H1 (cell line): Measurements from ENCODE around the gene BRMS1. TPM values are rescaled to one million over a fixed set of nuclear protein-coding genes. Genes with fewer than 3 reads are reported as not detected.
A peak's percentile ranks its signal among the peaks of the same experiment; 100 is the strongest.

ENCODE experiments used
- CTCF ChIA-PET: fragments of 300-600 bp; sonication (Branson Sonifier 250); formaldehyde crosslinking; loops from one replicate; lab custom pipeline; 2021; ENCODE audit not compliant: partially characterized antibody; lab: Charles Lee
- POLR2A ChIA-PET: fragments of 300-600 bp; sonication (Branson Sonifier 250); formaldehyde crosslinking; loops from one replicate; lab custom pipeline; 2021; ENCODE audit warnings: inconsistent platforms; ENCODE audit not compliant: partially characterized antibody; lab: Charles Lee
- DNase-seq, 2 experiments: peaks; one replicate each; pipeline versions ENCODE4 v3.0.0 to v3.0.0-alpha.2; 2010 to 2022; ENCODE audit warnings: low spot score in 2 of 2, low read depth in 1 of 2, mixed read lengths in 1 of 2
- FAIRE-seq: peaks from 2 replicates; lab custom pipeline; 2011; peaks lifted over from hg19 to GRCh38; lab: Jason Lieb, UNC
- H2AFZ ChIP-seq: 2 replicates; pipeline ENCODE4 v1.8.1; 2012; ENCODE audit warnings: low read length, inconsistent platforms
- H2AK5ac ChIP-seq: 2 replicates; pipeline ENCODE4 v1.6.1; 2013; ENCODE audit warnings: low read depth, low read length
- H2BK120ac ChIP-seq: replicated peaks from 2 replicates; pipeline ENCODE3; 2013; ENCODE audit warnings: low read depth, low read length, inconsistent platforms
- H2BK12ac ChIP-seq: 2 replicates; pipeline ENCODE4 v1.6.1; 2013; ENCODE audit warnings: low read depth, low read length
- H2BK15ac ChIP-seq: 2 replicates; pipeline ENCODE4 v1.6.1; 2013; ENCODE audit warnings: low read length
- H2BK20ac ChIP-seq: 2 replicates; pipeline ENCODE4 v1.6.1; 2013; ENCODE audit warnings: low read length
- H2BK5ac ChIP-seq: 2 replicates; pipeline ENCODE4 v1.6.1; 2013; ENCODE audit warnings: low read depth, low read length
- H3K14ac ChIP-seq: 2 replicates; pipeline ENCODE4 v1.6.1; 2013; ENCODE audit warnings: inconsistent platforms; ENCODE audit not compliant: insufficient read length
- H3K18ac ChIP-seq: 2 replicates; pipeline ENCODE4 v1.6.1; 2013; ENCODE audit warnings: low read length; ENCODE audit errors: extremely low read depth
- H3K23ac ChIP-seq: 2 replicates; pipeline ENCODE4 v1.6.1; 2013; ENCODE audit warnings: inconsistent platforms; ENCODE audit not compliant: insufficient read length
- H3K23me2 ChIP-seq: 2 replicates; pipeline ENCODE4 v1.6.1; 2013; ENCODE audit warnings: low read depth, low read length
- H3K27ac ChIP-seq: 2 replicates; pipeline ENCODE4 v1.6.1; 2011; ENCODE audit warnings: low read depth, low read length, inconsistent platforms
- H3K27me3 ChIP-seq, 4 experiments: replicated peaks in 1 of 4; 1 replicate in 1 of 4; 2 replicates in 3 of 4; pipeline versions ENCODE4 v1.6.1 to v1.8.1; 2011 to 2013; ENCODE audit warnings: low read length in 3 of 4, mild to moderate bottlenecking in 3 of 4, inconsistent platforms in 2 of 4, mixed read lengths in 2 of 4, moderate library complexity in 1 of 4; ENCODE audit not compliant: control insufficient read depth in 3 of 4, insufficient read depth in 3 of 4; ENCODE audit errors: extremely low read depth in 1 of 4
- H3K36me3 ChIP-seq, 4 experiments: 2 replicates each; pipeline versions ENCODE4 v1.6.1 to v1.8.1; 2011 to 2013; ENCODE audit warnings: mild to moderate bottlenecking in 4 of 4, low read length in 3 of 4, moderate library complexity in 2 of 4, control low read depth in 1 of 4, inconsistent platforms in 1 of 4; ENCODE audit not compliant: insufficient read depth in 4 of 4, control insufficient read depth in 2 of 4
- H3K4ac ChIP-seq: replicated peaks from 2 replicates; pipeline ENCODE3; 2013; ENCODE audit warnings: low read length, low read depth, mixed read lengths, inconsistent platforms; ENCODE audit not compliant: insufficient read length
- H3K4me1 ChIP-seq, 4 experiments: replicated peaks in 1 of 4; 1 replicate in 1 of 4; 2 replicates in 3 of 4; pipeline versions ENCODE4 v1.6.1 to v1.8.1; 2011 to 2013; ENCODE audit warnings: low read length in 3 of 4, inconsistent platforms in 2 of 4, mixed read lengths in 1 of 4; ENCODE audit not compliant: insufficient read depth in 4 of 4, control insufficient read depth in 3 of 4
- H3K4me2 ChIP-seq, 2 experiments: 2 replicates each; pipeline versions ENCODE4 v1.6.1 to v1.8.1; 2011 to 2013; ENCODE audit warnings: low read depth in 2 of 2, low read length in 2 of 2, control low read depth in 1 of 2, inconsistent platforms in 1 of 2, mild to moderate bottlenecking in 1 of 2; ENCODE audit not compliant: insufficient read depth in 1 of 2
- H3K4me3 ChIP-seq, 4 experiments: fragments of 200-600, 300-600 bp in 1 of 4; sonication (generic), shearing (Covaris generic), sonication (Bioruptor Twin) in 1 of 4; 2 replicates each; pipeline versions ENCODE4 v1.5.1 to v1.8.1; 2011 to 2016; ENCODE audit warnings: low read length in 4 of 4, low read depth in 3 of 4, control low read depth in 2 of 4, inconsistent platforms in 2 of 4, mild to moderate bottlenecking in 2 of 4, mixed read lengths in 1 of 4, moderate library complexity in 1 of 4; ENCODE audit not compliant: insufficient read depth in 2 of 4; ENCODE audit errors: extremely low read depth in 1 of 4
- H3K56ac ChIP-seq: replicated peaks from 2 replicates; pipeline ENCODE3; 2013; ENCODE audit warnings: low read depth, mild to moderate bottlenecking, mixed read lengths, low read length, inconsistent platforms; ENCODE audit not compliant: insufficient read length
- H3K79me1 ChIP-seq: 2 replicates; pipeline ENCODE4 v1.6.1; 2013; ENCODE audit warnings: low read depth, low read length, control low read depth
- H3K79me2 ChIP-seq, 2 experiments: 2 replicates each; pipeline versions ENCODE4 v1.6.1 to v1.8.1; 2012 to 2013; ENCODE audit warnings: low read length in 2 of 2, mild to moderate bottlenecking in 2 of 2, inconsistent platforms in 1 of 2; ENCODE audit not compliant: insufficient read depth in 2 of 2, control insufficient read depth in 1 of 2
- H3K9ac ChIP-seq, 4 experiments: replicated peaks in 1 of 4; 1 replicate in 1 of 4; 2 replicates in 3 of 4; pipeline versions ENCODE4 v1.6.1 to v1.8.1; 2011 to 2013; ENCODE audit warnings: low read depth in 3 of 4, low read length in 3 of 4, control low read depth in 2 of 4, mild to moderate bottlenecking in 2 of 4, moderate library complexity in 2 of 4, inconsistent platforms in 1 of 4; ENCODE audit errors: extremely low read depth in 1 of 4
- H3K9me3 ChIP-seq, 2 experiments: 2 replicates each; pipeline versions ENCODE4 v1.6.1 to v1.8.1; 2012 to 2013; ENCODE audit warnings: mild to moderate bottlenecking in 2 of 2, moderate library complexity in 2 of 2, control low read depth in 1 of 2, inconsistent platforms in 1 of 2, low read depth in 1 of 2, low read length in 1 of 2, mixed read lengths in 1 of 2; ENCODE audit not compliant: insufficient read depth in 2 of 2
- H4K20me1 ChIP-seq, 2 experiments: replicated peaks in 1 of 2; 2 replicates each; pipeline versions ENCODE3 to v1.8.1; 2011 to 2013; ENCODE audit warnings: inconsistent platforms in 2 of 2, low read length in 2 of 2, mild to moderate bottlenecking in 1 of 2; ENCODE audit not compliant: insufficient read depth in 2 of 2, control insufficient read depth in 1 of 2
- H4K5ac ChIP-seq: 2 replicates; pipeline ENCODE4 v1.6.1; 2013; ENCODE audit warnings: low read length, low read depth, mixed read lengths, inconsistent platforms; ENCODE audit not compliant: insufficient read length
- H4K8ac ChIP-seq: 2 replicates; pipeline ENCODE4 v1.8.0; 2013; ENCODE audit warnings: mild to moderate bottlenecking, moderate library complexity, low read length, inconsistent platforms; ENCODE audit not compliant: insufficient read depth; ENCODE audit errors: extremely low read depth
- H4K91ac ChIP-seq: replicated peaks from 2 replicates; pipeline ENCODE3; 2013; ENCODE audit warnings: low read length, mixed read lengths, inconsistent platforms; ENCODE audit not compliant: insufficient read length
- CTCF ChIP-seq, 3 experiments: IDR thresholded peaks; 1 replicate in 2 of 3; 2 replicates in 1 of 3; pipeline versions ENCODE4 v1.5.1 to v1.6.1; 2011; ENCODE audit warnings: low read length in 3 of 3, mild to moderate bottlenecking in 3 of 3, inconsistent platforms in 2 of 3, low read depth in 1 of 3, moderate library complexity in 1 of 3; ENCODE audit not compliant: insufficient read depth in 1 of 3; ENCODE audit errors: control extremely low read depth in 1 of 3
- GABPA ChIP-seq: IDR thresholded peaks from 2 replicates; pipeline ENCODE4 v1.6.1; 2011; ENCODE audit warnings: mild to moderate bottlenecking, low read length, moderate library complexity, borderline replicate concordance; ENCODE audit not compliant: insufficient read depth
- HDAC6 ChIP-seq: IDR thresholded peaks from one replicate; pipeline ENCODE4 v1.7.1; 2012; ENCODE audit warnings: low read depth, mild to moderate bottlenecking, inconsistent platforms, low read length, moderate library complexity
- KDM1A ChIP-seq: fragments of 200-600, 300-600 bp; sonication (generic); IDR thresholded peaks from 2 replicates; pipeline ENCODE4 v1.7.1; 2016; ENCODE audit warnings: mild to moderate bottlenecking, low read length, borderline replicate concordance
- NRF1 ChIP-seq: IDR thresholded peaks from 2 replicates; pipeline ENCODE4 v1.6.1; 2011; ENCODE audit warnings: mild to moderate bottlenecking, low read depth, low read length, improper control_type of control experiment
- POLR2AphosphoS5 ChIP-seq: IDR thresholded peaks from 2 replicates; pipeline ENCODE4 v1.6.1; 2011; ENCODE audit warnings: low read depth, low read length
- USF2 ChIP-seq: IDR thresholded peaks from 2 replicates; pipeline ENCODE4 v1.6.1; 2011; ENCODE audit warnings: low read length, improper control_type of control experiment
- WGBS, 2 experiments: shearing (Covaris generic) in 1 of 2; methylation state at CpG; one replicate each; pipeline versions ENCODE4 v1.1.6 to v1.1.7; 2013 to 2015; ENCODE audit warnings: low lambda C conversion rate in 2 of 2, mixed read lengths in 2 of 2, inconsistent platforms in 1 of 2, low coverage in 1 of 2, missing lambda C conversion rate in 1 of 2; ENCODE audit not compliant: insufficient replicate concordance in 2 of 2, insufficient coverage in 1 of 2, insufficient read length in 1 of 2; ENCODE audit errors: extremely low coverage in 1 of 2, missing lambda C conversion rate in 1 of 2; 5-methylcytosine and 5-hydroxymethylcytosine counted together
- polyA plus RNA-seq, 7 experiments: library from polyadenylated mRNA; depleted of rRNA in 3 of 7; stranded (reverse) in 5 of 7; unstranded in 2 of 7; fragments of >200 nt in 5 of 7; fragments of 200-250 nt in 2 of 7; gene quantifications; 1 replicate in 5 of 7; 2 replicates in 1 of 7; 4 replicates in 1 of 7; pipeline versions ENCODE4 v1.2.1 to v1.2.3, GENCODE V29; 2011 to 2013; ENCODE audit warnings: missing spikeins in 2 of 7, mixed read lengths in 2 of 7
- total RNA-seq: library from RNA; stranded (reverse); fragmentation: NEBNext Ultra II Directional; extraction: Animal tissue kit (Norgen Biotek cat#: 25700); gene quantifications from 2 replicates; pipeline ENCODE4 v1.2.1, GENCODE V29; 2021

Gene BRMS1
- total and polyA plus RNA-seq, 2 of the 8 experiments (the other 6 are each of a cell fraction or from before 2014, with no cell fraction given), result 39.2 to 46.1 TPM

GRCh38 chr11:66318600-66318970 is 26.3 kb downstream of the BRMS1 start:
- POLR2A ChIA-PET, result interaction anchor here (0.8 to 3.5 kb wide), 10 partner anchors 8 to 54 kb away, joined by 3 to 19 read pairs (median 5); partner anchors contain the start of gene BRMS1
- TF ChIP-seq NRF1, result no peak
- no peak for TF ChIP-seq USF2
- TF ChIP-seq KDM1A, result no peak
- TF ChIP-seq POLR2AphosphoS5, result no peak
- TF ChIP-seq GABPA, result no peak
- TF ChIP-seq HDAC6, result no peak
- no peak for TF ChIP-seq CTCF (IDR thresholded peaks at IDR 0.05; ENCODE audit: control extremely low read depth in 1 of 3, insufficient read depth in 1 of 3, low read depth in 1 of 3, low read length in 3 of 3)
- Histone ChIP-seq H2BK20ac (peak overlapping the region; percentile 4; the same call in 1 of the 2 replicates), H3K9ac (no peak overlapping the region), H3K23me2 (peaks cover 2% of the 10 kb centered on the region; the same call in 1 of the 2 replicates), H2AFZ (peak overlapping the region; percentile 51; the same call in 1 of the 2 replicates), H3K23ac (no peak overlapping the region), H3K4me3 (no peak overlapping the region), H3K14ac (no peak overlapping the region), H3K27ac (no peak overlapping the region), H3K4me2 (no peak overlapping the region; a peak in 1 of 4 replicates), H2BK15ac (peak overlapping the region; percentile 93; the same call in 1 of the 2 replicates), H4K20me1 (no peaks in the 10 kb centered on the region), H3K79me1 (no peaks in the 10 kb centered on the region), H3K9me3 (no peaks in the 10 kb centered on the region), H4K8ac (no peak overlapping the region), H3K18ac (peak overlapping the region; percentile 72; the same call in 1 of the 2 replicates), H3K36me3 (no peaks in the 10 kb centered on the region), H3K4ac (no peak overlapping the region), H2BK5ac (peak overlapping the region; percentile 85; the same call in 1 of the 2 replicates), H2BK12ac (peak overlapping the region; percentile 98; the same call in 1 of the 2 replicates), H2AK5ac (no peak overlapping the region), H3K4me1 (peaks cover 9 to 27% (median 19%) of the 10 kb centered on the region in 4 experiments), H3K79me2 (no peaks in the 10 kb centered on the region), H4K5ac (no peak overlapping the region), H3K56ac (no peak overlapping the region), H3K27me3 (peaks cover 0 to 5% (median 0%) of the 10 kb centered on the region in 4 experiments; a peak in 3 of 7 replicates), H2BK120ac (peak overlapping the region; percentile 8), H4K91ac (no peak overlapping the region)
- no peak for FAIRE-seq
- CTCF ChIA-PET, result interaction anchor here (1.1 to 11.7 kb wide), 8 partner anchors 8 to 45 kb away, joined by 3 to 242 read pairs (median 4); partner anchors contain the start of gene RIN1
- no peak for DNase-seq
- 90% methylated on average over 2 of the region's 3 CpGs; no CpG with 5 or more reads in 1 of the 2 experiments for WGBS, 2 experiments
